AG04450 (cell line): ENCODE measurements around the gene GJD3. TPM values are rescaled to one million over a fixed set of nuclear protein-coding genes. Genes with fewer than 3 reads are reported as not detected.

Experiments used
- CTCF ChIA-PET: fragments of 300-600, 350-600 bp; formaldehyde crosslinking; extraction: SDS; loops from one replicate; lab custom pipeline; 2022; ENCODE audit warnings: antibody characterized with exemption, inconsistent platforms; lab: Charles Lee
- POLR2A ChIA-PET: fragments of 350-600 bp; formaldehyde crosslinking; extraction: SDS; loops from one replicate; lab custom pipeline; 2021; ENCODE audit warnings: antibody characterized with exemption, inconsistent platforms; lab: Yijun Ruan, JAX
- DNase-seq: peaks from one replicate; pipeline ENCODE4 v3.0.0-alpha.2; 2011; ENCODE audit warnings: low read depth, low spot score
- H3K27ac ChIP-seq: one replicate; pipeline ENCODE4 v1.5.1; 2012; ENCODE audit warnings: low read depth, low read length, control low read depth
- H3K27me3 ChIP-seq: one replicate; pipeline ENCODE4 v1.6.0; 2012; ENCODE audit warnings: low read length; ENCODE audit not compliant: control insufficient read depth, insufficient read depth
- H3K4me3 ChIP-seq: 2 replicates; pipeline ENCODE4 v1.5.1; 2011; ENCODE audit warnings: mild to moderate bottlenecking, low read depth, low read length, control low read depth
- H3K9me3 ChIP-seq: 2 replicates; pipeline ENCODE4 v1.5.1; 2012; ENCODE audit warnings: low read length; ENCODE audit not compliant: control insufficient read depth, insufficient read depth
- polyA plus RNA-seq: library from polyadenylated mRNA; depleted of rRNA; stranded (reverse); fragments of >200 nt; gene quantifications from 2 replicates; pipeline ENCODE4 v1.2.3, GENCODE V29; 2011
- TF ChIP-seq, protein P1 (sequence below): IDR thresholded peaks from 2 replicates; pipeline ENCODE4 v1.5.1; 2011; ENCODE audit warnings: low read depth, low read length, control low read depth, inconsistent platforms

The GJD3 gene
- polyA plus RNA-seq, 1 experiment, result 0.41 TPM

DNA sequence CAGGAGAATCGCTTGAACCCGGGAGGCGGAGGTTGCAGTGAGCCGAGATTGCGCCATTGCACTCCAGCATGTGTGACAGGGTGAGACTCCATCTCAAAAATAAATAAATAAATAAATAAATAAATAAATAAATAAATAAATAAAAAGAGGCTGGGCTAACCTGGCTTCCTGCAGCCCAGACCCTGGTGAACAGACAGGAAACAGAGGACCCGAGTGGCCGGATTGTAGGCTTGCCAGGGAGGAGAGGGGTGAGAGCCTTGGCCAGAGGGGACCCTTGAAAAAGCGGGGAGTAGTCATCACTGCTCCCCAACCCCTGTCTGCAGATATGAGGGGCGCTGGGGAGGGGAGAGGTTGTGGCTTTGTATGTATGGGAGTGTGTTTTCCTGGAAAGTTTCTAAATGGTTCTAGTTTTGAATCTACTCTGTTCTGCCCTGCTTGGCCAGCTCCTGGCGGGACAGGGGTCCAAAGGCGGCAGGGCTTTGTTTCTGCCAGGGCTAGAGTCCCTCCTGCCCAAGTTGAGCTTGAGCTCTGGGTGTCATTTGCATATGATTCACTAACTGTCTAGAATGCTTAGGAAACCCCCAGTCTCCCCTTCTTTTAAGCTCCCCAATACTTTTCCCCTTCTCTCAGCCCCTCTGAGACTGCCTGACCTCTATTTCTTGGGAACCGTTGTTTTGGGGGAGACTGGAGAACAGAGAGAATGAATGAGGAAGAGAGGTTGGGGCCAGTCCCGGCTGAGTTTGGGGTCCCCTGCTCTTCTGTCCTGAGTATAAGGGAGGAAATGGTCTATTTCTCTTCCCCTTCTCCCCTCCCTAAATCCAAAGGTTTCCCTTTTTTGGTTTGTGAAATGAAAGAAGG lies 39.2 kb downstream of the GJD3 start:
- TF ChIP-seq, protein P1, sequence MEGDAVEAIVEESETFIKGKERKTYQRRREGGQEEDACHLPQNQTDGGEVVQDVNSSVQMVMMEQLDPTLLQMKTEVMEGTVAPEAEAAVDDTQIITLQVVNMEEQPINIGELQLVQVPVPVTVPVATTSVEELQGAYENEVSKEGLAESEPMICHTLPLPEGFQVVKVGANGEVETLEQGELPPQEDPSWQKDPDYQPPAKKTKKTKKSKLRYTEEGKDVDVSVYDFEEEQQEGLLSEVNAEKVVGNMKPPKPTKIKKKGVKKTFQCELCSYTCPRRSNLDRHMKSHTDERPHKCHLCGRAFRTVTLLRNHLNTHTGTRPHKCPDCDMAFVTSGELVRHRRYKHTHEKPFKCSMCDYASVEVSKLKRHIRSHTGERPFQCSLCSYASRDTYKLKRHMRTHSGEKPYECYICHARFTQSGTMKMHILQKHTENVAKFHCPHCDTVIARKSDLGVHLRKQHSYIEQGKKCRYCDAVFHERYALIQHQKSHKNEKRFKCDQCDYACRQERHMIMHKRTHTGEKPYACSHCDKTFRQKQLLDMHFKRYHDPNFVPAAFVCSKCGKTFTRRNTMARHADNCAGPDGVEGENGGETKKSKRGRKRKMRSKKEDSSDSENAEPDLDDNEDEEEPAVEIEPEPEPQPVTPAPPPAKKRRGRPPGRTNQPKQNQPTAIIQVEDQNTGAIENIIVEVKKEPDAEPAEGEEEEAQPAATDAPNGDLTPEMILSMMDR, result no peak
- Histone ChIP-seq H3K27me3 (no peaks in the 10 kb centered on the region), H3K4me3 (no peak overlapping the region), H3K27ac (no peak overlapping the region), H3K9me3 (no peaks in the 10 kb centered on the region)
- no peak for DNase-seq
- CTCF ChIA-PET, result no interaction called here
- POLR2A ChIA-PET, result no interaction called here

DNA sequence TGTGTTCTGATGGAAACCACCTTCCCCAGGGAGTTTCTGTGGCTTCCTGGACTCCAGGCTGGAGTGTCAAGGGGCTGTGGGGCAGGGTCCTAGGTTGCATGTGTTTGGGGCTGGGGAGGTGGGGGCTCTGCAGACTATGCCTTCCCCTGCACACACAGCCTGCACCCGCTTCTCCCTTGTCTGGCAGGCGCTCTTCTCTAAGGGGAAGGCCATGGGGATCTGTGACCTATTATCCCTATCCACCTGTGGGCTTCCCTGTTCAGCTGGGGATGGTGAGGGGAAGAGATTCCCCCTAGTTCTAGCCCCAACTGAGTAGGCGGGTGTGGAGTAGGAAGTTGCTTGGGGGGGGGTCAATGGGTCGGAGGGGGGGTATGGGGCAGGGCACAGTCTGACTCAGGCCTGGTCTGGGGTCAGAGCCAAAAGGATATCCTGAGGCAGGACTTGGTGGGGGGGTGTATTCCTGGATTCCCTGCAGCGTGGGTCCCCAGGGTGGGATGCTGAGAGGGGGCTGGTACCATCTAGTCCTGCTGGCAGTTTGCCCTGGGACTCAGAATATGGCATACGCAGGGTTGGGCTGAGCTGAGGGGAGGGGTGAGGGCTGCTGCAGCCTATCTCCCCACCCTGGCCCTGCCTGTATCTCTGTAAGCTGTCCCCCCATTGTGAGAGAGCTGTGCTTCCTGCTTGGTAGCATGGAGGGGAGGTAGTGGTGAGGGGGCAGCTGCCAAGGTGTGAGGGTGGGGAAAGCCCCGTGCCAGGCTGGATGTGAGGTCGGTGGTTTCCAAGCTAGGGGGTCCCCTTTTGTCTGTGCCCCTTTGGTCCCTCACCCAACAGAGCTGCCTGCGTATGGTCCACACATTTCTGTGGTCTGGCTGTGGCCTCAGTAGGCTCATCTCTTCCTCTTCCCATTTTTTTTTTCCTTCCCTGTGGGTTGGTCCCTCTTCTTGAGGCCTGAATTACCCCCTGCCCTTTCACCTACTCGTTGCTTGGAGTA lies 40.9 kb downstream of the GJD3 start:
- no peak overlapping the region for H3K4me3 ChIP-seq
- ChIA-PET CTCF (no interaction called here), POLR2A (interaction anchor here (1.0 kb wide), 1 partner anchor 123 kb away, joined by 3 read pairs; no protein-coding TSS in a partner anchor)

DNA sequence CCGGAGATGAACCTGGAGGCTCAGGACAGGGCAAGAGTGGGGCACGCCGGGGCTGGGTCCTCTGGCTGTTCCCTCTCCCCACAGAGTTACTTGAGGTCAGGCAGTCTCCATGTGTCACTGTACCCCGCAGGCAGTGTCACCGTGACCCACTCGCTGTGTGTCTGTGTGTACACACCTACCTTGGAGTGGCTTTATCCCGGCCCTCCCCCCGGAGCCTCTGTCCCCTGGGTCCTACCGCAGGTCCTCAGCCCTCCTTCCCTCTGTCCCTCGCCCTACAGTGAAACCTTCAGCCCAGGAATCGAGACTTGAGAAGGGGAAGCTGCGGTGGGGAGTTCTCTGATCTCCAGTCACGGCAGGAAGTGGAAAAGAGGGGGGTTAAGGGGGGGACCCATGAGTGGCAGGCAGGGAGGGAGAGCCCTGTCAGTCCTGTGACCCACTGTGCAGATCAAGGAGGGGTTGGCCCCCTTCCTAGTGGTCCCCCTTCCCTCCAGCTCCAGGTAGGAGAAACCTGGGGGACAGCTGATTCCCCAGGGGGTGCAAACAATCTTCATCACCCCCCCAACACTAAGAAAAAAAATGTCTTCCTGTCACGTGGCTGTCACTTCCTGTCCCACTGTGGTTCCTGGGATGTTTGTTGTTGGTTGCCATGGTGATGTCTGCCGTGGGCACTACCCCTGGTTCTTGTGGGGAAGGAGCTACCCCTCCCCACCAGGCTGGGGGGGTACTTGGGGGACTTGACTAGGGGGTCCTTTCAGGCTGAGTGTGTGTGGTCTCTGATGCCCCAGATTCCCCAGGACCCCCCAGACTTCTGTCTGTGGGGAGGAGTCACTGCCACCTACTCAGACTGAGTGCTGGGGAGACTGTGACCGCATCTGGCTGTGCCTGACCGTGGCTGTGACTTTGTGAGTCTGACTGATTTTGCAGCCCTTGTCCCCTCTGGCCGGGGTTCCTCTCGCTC lies 41.9 kb downstream of the GJD3 start:
- POLR2A ChIA-PET, result interaction anchor here (1.0 kb wide), 1 partner anchor 122 kb away, joined by 3 read pairs; no protein-coding TSS in a partner anchor
- CTCF ChIA-PET, result no interaction called here
- Histone ChIP-seq H3K4me3 (peak overlapping the region; percentile 49), H3K9me3 (peaks cover 2% of the 10 kb centered on the region; the same call in 1 of the 2 replicates), H3K27ac (peak overlapping the region; percentile 83), H3K27me3 (no peaks in the 10 kb centered on the region)
- TF ChIP-seq, protein P1, result no peak
- no peak for DNase-seq

More for the DNA sequence above, 40.9 kb downstream of the GJD3 start:
- Histone ChIP-seq H3K27ac (peak overlapping the region; percentile 83), H3K27me3 (no peaks in the 10 kb centered on the region), H3K9me3 (no peaks in the 10 kb centered on the region; the same call in 1 of the 2 replicates)
- TF ChIP-seq, protein P1, result no peak
- DNase-seq, result no peak

DNA sequence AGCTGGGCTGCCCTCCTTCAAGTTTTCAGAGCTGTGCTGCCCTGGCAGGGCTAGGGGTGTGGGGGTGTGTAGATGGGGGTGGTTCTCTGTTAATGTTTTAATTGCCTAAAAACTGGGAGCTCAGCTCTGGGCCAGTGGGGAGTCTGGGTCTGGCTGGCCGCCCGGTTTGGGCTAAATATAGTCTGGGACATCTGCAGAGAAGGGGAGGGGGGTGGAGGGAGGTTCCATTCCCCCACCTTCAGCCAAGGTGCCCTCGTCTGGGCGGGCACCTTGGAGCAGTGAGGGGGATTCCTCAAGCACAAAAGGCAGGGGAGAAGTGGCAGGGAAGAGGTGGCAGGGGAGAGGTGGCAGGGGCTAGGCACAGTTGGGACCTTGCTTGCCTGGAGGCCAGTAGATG lies 42.6 kb downstream of the GJD3 start:
- peak overlapping the region; percentile 83 for H3K27ac ChIP-seq
- CTCF ChIA-PET, result no interaction called here
- H3K9me3 ChIP-seq, result peaks cover 2% of the 10 kb centered on the region; the same call in 1 of the 2 replicates
- no peaks in the 10 kb centered on the region for H3K27me3 ChIP-seq
- DNase-seq, result no peak
- POLR2A ChIA-PET, result interaction anchor here (1.2 kb wide), 1 partner anchor 20 kb away, joined by 4 read pairs; no protein-coding TSS in a partner anchor
- peak overlapping the region; percentile 82 for H3K4me3 ChIP-seq
- TF ChIP-seq, protein P1, result no peak
